Measurements from ENCODE around the gene TEX36.

DNA sequence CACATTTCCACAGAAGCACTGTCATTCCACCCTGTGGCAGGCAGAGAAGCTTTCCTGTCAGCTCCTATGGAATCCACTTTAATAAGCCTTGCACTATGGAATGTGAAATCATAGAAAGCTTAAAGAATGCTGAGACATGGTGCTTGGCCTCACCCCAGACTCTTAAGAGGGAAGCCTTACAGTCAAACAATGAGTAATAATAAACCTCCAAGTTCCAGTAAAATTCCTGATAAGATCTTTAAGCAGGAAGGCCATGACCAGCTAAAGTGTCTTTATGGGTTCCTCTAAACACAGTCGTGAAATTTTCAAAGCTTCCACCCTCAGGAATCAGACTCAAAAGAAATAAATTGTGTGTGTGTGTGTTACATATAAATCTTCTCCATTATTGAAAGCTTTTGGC, 11.9 kb upstream of the TEX36 start:
- TF ChIP-seq POLR2AphosphoS5 (IDR thresholded peaks at IDR 0.05; ENCODE audit: low read depth, low read length) (no peak), TAF1 (IDR thresholded peaks at IDR 0.05; ENCODE audit: low read depth, low read length) (no peak), SPI1 (IDR thresholded peaks at IDR 0.05; ENCODE audit: low read depth, low read length) (no peak), PAX5 (IDR thresholded peaks at IDR 0.05; ENCODE audit: insufficient read depth, low read length, severe bottlenecking) (no peak), POLR2A (IDR thresholded peaks at IDR 0.05; ENCODE audit: low read depth, low read length) (no peak), POU2F2 (IDR thresholded peaks at IDR 0.05; ENCODE audit: low read depth, low read length) (no peak)

All from GM12891 (cell line).